ENCODE measurements around the gene RBM6. TPM values are rescaled to one million over a fixed set of nuclear protein-coding genes. Genes with fewer than 3 reads are reported as not detected.

The RBM6 gene
- polyA plus RNA-seq, 3 donors = 11.3 to 137 (median 17.8) TPM

DNA sequence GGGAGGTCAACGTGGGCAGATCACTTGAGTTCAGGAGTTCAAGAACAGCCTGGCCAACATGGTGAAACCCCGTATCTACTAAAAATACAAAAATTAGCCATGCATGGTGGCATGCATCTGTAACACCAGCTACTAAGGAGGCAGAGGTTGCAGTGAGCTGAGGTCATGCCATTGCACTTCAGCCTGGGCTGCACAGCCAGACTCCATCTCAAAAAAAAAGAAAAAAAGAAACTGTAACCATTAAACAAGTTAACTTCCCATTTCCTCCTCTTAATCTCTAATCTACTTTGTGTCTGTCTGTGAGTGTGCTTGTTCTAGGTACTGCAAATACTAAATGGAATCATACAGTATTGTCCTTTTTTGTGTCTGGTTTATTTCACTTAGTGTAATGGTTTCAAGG, 2.7 kb downstream of the RBM6 start:
- H3K4me1 Mint-ChIP-seq = peaks cover 28% of the 10 kb centered on the region
- H3K36me3 Mint-ChIP-seq = peaks cover 6 to 33% of the 10 kb centered on the region in 2 donors
- no peak for TF ChIP-seq CTCF (IDR thresholded peaks at IDR 0.05)
- Histone ChIP-seq H3K27me3 (ENCODE audit: control insufficient read depth in 2 of 2, insufficient read depth in 2 of 2, low read length in 2 of 2) (no peaks in the 10 kb centered on the region), H3K9ac (ENCODE audit: insufficient read depth, low read length, poor library complexity, severe bottlenecking) (no peak overlapping the region), H3K36me3 (replicated peaks in 1 of 2; ENCODE audit: control insufficient read depth in 1 of 2, insufficient read depth in 2 of 2, low read length in 2 of 2) (peaks cover 2 to 13% of the 10 kb centered on the region in 2 donors), H4K20me1 (ENCODE audit: insufficient read depth, low read length) (peaks cover 73% of the 10 kb centered on the region), H3K4me2 (replicated peaks; ENCODE audit: extremely low read depth, low read length, poor library complexity, severe bottlenecking) (no peak overlapping the region), H3K4me1 (ENCODE audit: control insufficient read depth in 1 of 2, insufficient read depth in 2 of 2, low read length in 2 of 2) (peaks cover 25 to 35% of the 10 kb centered on the region in 2 donors), H3K9me3 (replicated peaks in 1 of 2; ENCODE audit: control insufficient read depth in 1 of 2, insufficient read depth in 1 of 2, low read length in 2 of 2) (no peaks in the 10 kb centered on the region), H3K4me3 (replicated peaks in 1 of 3; ENCODE audit: low read depth in 2 of 3, low read length in 3 of 3) (no peak overlapping the region), H2AFZ (ENCODE audit: insufficient read depth, low read depth, low read length, poor library complexity, severe bottlenecking) (no peak overlapping the region), H3K79me2 (ENCODE audit: insufficient read depth, low read length) (peaks cover 74% of the 10 kb centered on the region), H3K27ac (ENCODE audit: low read depth in 1 of 2, low read length in 2 of 2) (peak overlapping the region in 1 of 2 donors; percentile 26)
- H3K9me3 Mint-ChIP-seq = peaks cover 0 to 2% (median 0%) of the 10 kb centered on the region in 7 donors
- DNase-seq = no peak
- H3K4me3 Mint-ChIP-seq = no peak overlapping the region
- H3K27me3 Mint-ChIP-seq (ENCODE audit: low read depth in 3 of 3) = no peaks in the 10 kb centered on the region
- 86% methylated on average over 2 of the region's 2 CpGs for WGBS (ENCODE audit: insufficient coverage)
- intact Hi-C loops (cut with micrococcal nuclease) = loop anchor here in 1 of 2 donors (10.0 kb wide), 1 partner anchor 228 kb away; the partner anchor contains the start of gene AMIGO3
- H3K27ac Mint-ChIP-seq = peak overlapping the region in 2 of 7 donors; percentile 48 to 79

- H3K27me3 Mint-ChIP-seq (ENCODE audit: low read depth in 3 of 3) = peaks cover 0 to 3% (median 0%) of the 10 kb centered on the region in 3 donors
- H3K4me1 Mint-ChIP-seq = peaks cover 18% of the 10 kb centered on the region
- Histone ChIP-seq H3K27ac (ENCODE audit: low read depth in 1 of 2, low read length in 2 of 2) (no peak overlapping the region), H3K4me3 (replicated peaks in 1 of 3; ENCODE audit: low read depth in 2 of 3, low read length in 3 of 3) (no peak overlapping the region), H3K4me1 (ENCODE audit: control insufficient read depth in 1 of 2, insufficient read depth in 2 of 2, low read length in 2 of 2) (no peaks in the 10 kb centered on the region), H3K9ac (ENCODE audit: insufficient read depth, low read length, poor library complexity, severe bottlenecking) (no peak overlapping the region), H3K4me2 (replicated peaks; ENCODE audit: extremely low read depth, low read length, poor library complexity, severe bottlenecking) (no peak overlapping the region), H4K20me1 (ENCODE audit: insufficient read depth, low read length) (peaks cover 97% of the 10 kb centered on the region), H3K27me3 (ENCODE audit: control insufficient read depth in 2 of 2, insufficient read depth in 2 of 2, low read length in 2 of 2) (no peaks in the 10 kb centered on the region), H3K79me2 (ENCODE audit: insufficient read depth, low read length) (peaks cover 97% of the 10 kb centered on the region), H3K36me3 (replicated peaks in 1 of 2; ENCODE audit: control insufficient read depth in 1 of 2, insufficient read depth in 2 of 2, low read length in 2 of 2) (no peaks in the 10 kb centered on the region), H2AFZ (ENCODE audit: insufficient read depth, low read depth, low read length, poor library complexity, severe bottlenecking) (no peak overlapping the region), H3K9me3 (replicated peaks in 1 of 2; ENCODE audit: control insufficient read depth in 1 of 2, insufficient read depth in 1 of 2, low read length in 2 of 2) (no peaks in the 10 kb centered on the region)
- peaks cover 0 to 2% (median 0%) of the 10 kb centered on the region in 7 donors for H3K9me3 Mint-ChIP-seq
- DNase-seq = no peak
- WGBS (ENCODE audit: insufficient coverage) = 100% methylated on average over 5 of the region's 6 CpGs
- peaks cover 0 to 15% of the 10 kb centered on the region in 2 donors for H3K36me3 Mint-ChIP-seq
- intact Hi-C loops (cut with micrococcal nuclease) = no loop called here
- no peak for TF ChIP-seq CTCF (IDR thresholded peaks at IDR 0.05)
- H3K4me3 Mint-ChIP-seq = no peak overlapping the region
- no peak overlapping the region for H3K27ac Mint-ChIP-seq
Measured at GRCh38 chr3:49952924-49953323, 13.0 kb downstream of the RBM6 start.
